HL-60 (cell line): ENCODE measurements around the gene LY6G5C.

Experiments
- DNase-seq, 2 experiments: peaks; one replicate each; pipeline ENCODE4 v3.0.0-alpha.2; 2010 to 2020; ENCODE audit warnings: low read depth in 1 of 2, low spot score in 1 of 2
- H3K27ac ChIP-seq: fragments of 250-450 bp; sonication (Bioruptor Pico); replicated peaks from 2 replicates; pipeline ENCODE4 v1.5.1; 2020; ENCODE audit warnings: mild to moderate bottlenecking, moderate library complexity
- H3K27me3 ChIP-seq: fragments of 250-450 bp; sonication (Bioruptor Pico); 2 replicates; pipeline ENCODE4 v1.5.1; 2021; ENCODE audit warnings: mild to moderate bottlenecking, moderate library complexity; ENCODE audit not compliant: insufficient read depth, poor library complexity, severe bottlenecking
- H3K4me3 ChIP-seq: replicated peaks from 2 replicates; pipeline ENCODE4 v1.5.1; 2011; ENCODE audit warnings: mild to moderate bottlenecking, control low read depth, low read length; ENCODE audit not compliant: insufficient read depth
- GABPA ChIP-seq: IDR thresholded peaks from 2 replicates; pipeline ENCODE4 v1.6.1; 2012; ENCODE audit warnings: low read depth
- POLR2AphosphoS5 ChIP-seq: IDR thresholded peaks from 2 replicates; pipeline ENCODE4 v1.6.1; 2012; ENCODE audit warnings: low read depth
- SPI1 ChIP-seq: IDR thresholded peaks from 2 replicates; pipeline ENCODE4 v1.6.1; 2012; ENCODE audit warnings: low read depth, mild to moderate bottlenecking, borderline replicate concordance
- TF ChIP-seq, protein P1 (sequence below): IDR thresholded peaks from 2 replicates; pipeline ENCODE4 v1.6.1; 2012; ENCODE audit warnings: low read depth; ENCODE audit not compliant: insufficient replicate concordance
- TF ChIP-seq, protein P2 (sequence below): IDR thresholded peaks from one replicate; pipeline ENCODE4 v1.5.1; 2011; ENCODE audit warnings: low read length, control low read depth, inconsistent platforms; ENCODE audit not compliant: insufficient read depth

The LY6G5C gene

DNA sequence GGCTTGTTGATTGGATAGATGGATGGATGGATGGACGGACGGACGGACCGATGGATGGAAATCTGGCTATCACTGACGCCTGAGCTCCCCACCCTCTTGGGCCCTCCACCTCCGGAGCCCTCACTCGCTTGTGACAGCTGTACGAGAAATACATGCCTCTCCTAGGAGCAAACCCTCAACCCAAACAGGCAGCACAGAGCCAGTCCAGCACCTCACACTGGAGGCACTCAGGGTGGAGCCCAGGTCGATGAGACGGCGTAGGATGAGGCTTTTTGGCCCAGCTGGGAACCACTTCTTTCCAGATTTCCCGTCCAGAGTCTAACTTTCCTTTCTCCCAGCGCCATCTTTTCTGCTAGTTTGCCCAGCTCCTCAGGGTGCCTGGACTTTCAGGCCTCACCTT, 2.7 kb upstream of the LY6G5C start:
- Histone ChIP-seq H3K27ac (no peak overlapping the region), H3K4me3 (no peak overlapping the region), H3K27me3 (no peaks in the 10 kb centered on the region)
- DNase-seq = no peak
- TF ChIP-seq, protein P1, sequence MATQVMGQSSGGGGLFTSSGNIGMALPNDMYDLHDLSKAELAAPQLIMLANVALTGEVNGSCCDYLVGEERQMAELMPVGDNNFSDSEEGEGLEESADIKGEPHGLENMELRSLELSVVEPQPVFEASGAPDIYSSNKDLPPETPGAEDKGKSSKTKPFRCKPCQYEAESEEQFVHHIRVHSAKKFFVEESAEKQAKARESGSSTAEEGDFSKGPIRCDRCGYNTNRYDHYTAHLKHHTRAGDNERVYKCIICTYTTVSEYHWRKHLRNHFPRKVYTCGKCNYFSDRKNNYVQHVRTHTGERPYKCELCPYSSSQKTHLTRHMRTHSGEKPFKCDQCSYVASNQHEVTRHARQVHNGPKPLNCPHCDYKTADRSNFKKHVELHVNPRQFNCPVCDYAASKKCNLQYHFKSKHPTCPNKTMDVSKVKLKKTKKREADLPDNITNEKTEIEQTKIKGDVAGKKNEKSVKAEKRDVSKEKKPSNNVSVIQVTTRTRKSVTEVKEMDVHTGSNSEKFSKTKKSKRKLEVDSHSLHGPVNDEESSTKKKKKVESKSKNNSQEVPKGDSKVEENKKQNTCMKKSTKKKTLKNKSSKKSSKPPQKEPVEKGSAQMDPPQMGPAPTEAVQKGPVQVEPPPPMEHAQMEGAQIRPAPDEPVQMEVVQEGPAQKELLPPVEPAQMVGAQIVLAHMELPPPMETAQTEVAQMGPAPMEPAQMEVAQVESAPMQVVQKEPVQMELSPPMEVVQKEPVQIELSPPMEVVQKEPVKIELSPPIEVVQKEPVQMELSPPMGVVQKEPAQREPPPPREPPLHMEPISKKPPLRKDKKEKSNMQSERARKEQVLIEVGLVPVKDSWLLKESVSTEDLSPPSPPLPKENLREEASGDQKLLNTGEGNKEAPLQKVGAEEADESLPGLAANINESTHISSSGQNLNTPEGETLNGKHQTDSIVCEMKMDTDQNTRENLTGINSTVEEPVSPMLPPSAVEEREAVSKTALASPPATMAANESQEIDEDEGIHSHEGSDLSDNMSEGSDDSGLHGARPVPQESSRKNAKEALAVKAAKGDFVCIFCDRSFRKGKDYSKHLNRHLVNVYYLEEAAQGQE = no peak
- no peak for TF ChIP-seq POLR2AphosphoS5
- no peak for TF ChIP-seq GABPA
- no peak for TF ChIP-seq SPI1
- TF ChIP-seq, protein P2, sequence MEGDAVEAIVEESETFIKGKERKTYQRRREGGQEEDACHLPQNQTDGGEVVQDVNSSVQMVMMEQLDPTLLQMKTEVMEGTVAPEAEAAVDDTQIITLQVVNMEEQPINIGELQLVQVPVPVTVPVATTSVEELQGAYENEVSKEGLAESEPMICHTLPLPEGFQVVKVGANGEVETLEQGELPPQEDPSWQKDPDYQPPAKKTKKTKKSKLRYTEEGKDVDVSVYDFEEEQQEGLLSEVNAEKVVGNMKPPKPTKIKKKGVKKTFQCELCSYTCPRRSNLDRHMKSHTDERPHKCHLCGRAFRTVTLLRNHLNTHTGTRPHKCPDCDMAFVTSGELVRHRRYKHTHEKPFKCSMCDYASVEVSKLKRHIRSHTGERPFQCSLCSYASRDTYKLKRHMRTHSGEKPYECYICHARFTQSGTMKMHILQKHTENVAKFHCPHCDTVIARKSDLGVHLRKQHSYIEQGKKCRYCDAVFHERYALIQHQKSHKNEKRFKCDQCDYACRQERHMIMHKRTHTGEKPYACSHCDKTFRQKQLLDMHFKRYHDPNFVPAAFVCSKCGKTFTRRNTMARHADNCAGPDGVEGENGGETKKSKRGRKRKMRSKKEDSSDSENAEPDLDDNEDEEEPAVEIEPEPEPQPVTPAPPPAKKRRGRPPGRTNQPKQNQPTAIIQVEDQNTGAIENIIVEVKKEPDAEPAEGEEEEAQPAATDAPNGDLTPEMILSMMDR = no peak

DNA sequence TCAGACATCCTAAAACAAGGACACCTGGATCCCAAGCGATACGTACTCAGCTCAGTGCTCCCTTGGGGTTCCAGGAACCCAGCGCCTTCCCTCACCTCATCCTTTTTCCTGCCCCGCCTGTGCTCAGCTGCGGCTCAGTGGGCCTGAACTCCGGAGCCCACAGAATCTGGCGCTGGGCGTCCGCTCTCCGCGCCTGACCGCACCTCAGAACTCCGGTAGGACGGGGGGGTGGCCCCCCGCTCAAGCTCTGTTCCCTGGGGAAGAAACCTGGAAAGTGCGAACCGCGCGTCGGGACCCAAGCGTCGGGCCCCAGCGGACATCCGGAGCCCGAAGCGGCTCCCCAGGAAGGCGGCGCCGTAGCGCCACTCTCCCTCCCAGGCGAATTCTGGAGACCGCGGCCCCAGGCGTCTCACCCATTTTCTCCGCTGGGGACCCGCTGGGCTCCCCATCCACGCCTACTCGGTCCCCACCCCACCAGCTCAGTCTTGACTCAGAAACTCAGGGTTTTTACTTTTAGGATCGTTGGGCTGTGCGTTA, 336 bp upstream of the LY6G5C start:
- Histone ChIP-seq H3K27me3 (no peaks in the 10 kb centered on the region), H3K4me3 (peak overlapping the region; percentile 43), H3K27ac (peak overlapping the region; percentile 29; the same call in 1 of the 2 replicates)
- TF ChIP-seq, protein P1 = no peak
- TF ChIP-seq SPI1 = no peak
- TF ChIP-seq, protein P2 = no peak
- no peak for TF ChIP-seq POLR2AphosphoS5
- no peak for TF ChIP-seq GABPA
- DNase-seq = peak; percentile 35 to 61

DNA sequence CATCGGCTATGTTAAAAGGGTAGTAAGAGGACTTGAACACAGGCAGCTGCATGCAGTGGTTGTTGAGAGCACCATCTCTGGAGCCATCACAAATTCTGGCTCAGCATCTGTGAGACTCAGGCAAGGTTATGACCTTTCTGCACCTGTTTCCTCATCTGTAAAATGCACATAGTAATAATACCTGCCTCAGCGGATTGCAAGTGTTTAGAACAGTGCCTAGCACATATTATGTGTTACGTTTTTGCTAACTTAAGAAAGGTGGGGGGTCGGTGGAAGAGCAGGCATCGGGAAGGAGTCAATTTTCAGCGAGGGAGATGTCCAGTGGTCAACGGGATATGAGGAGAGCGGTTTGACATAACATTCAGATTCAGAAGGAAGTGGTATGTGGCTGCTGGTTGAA, 2.9 kb downstream of the LY6G5C start:
- DNase-seq = no peak
- H3K27me3 ChIP-seq = no peaks in the 10 kb centered on the region
- H3K4me3 ChIP-seq = no peak overlapping the region
- no peak overlapping the region for H3K27ac ChIP-seq
- TF ChIP-seq SPI1 = no peak

DNA sequence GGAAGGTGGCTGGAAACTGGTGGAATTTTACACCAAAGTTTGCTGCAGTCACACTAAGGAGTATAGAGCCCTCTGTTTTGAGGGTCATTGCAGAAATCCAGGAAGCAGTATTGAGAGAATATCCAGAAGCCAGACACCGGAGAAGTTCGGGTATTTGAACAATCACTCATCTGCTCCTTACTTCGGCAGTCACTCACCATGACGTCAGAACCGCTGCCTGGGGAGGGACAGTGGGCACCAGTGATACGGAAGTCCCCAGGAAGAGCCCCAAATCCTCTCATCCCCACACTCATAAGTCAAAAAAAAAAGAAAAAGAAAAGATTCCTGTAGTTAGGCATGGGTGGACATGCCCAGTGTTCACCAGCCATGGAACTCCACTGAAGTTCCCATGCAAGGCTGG, 4.0 kb downstream of the LY6G5C start:
- TF ChIP-seq, protein P1 = no peak
- TF ChIP-seq SPI1 (no peak), POLR2AphosphoS5 (no peak), GABPA (no peak)
- TF ChIP-seq, protein P2 = no peak
- Histone ChIP-seq H3K27ac (no peak overlapping the region), H3K27me3 (no peaks in the 10 kb centered on the region), H3K4me3 (no peak overlapping the region)
- no peak for DNase-seq
